ENCODE measurements around the gene WDR73. TPM values are rescaled to one million over a fixed set of nuclear protein-coding genes. Genes with fewer than 3 reads are reported as not detected.
A peak's percentile ranks its signal among the peaks of the same experiment; 100 is the strongest.

WDR73 gene
- total RNA-seq, 2 donors from 2014 or later, result 5.3 to 12.0 TPM

GRCh38 chr15:84633311-84634227 is 20.5 kb downstream of the WDR73 start:
- no peak for TF ChIP-seq CTCF (IDR thresholded peaks at IDR 0.05)
- peaks cover 0 to 28% of the 10 kb centered on the region in 2 donors for H3K4me1 ChIP-seq
- peaks cover 12% of the 10 kb centered on the region for H3K36me3 ChIP-seq
- peak; percentile 73 for DNase-seq (ENCODE audit: low spot score)
- H3K4me3 ChIP-seq, result peak overlapping the region; percentile 64 to 67
- no peaks in the 10 kb centered on the region for H3K27me3 ChIP-seq
- no peaks in the 10 kb centered on the region for H3K9me3 ChIP-seq
- peak overlapping the region; percentile 93 to 95 for H3K27ac ChIP-seq

GRCh38 chr15:84631706-84632272 is 22.3 kb downstream of the WDR73 start:
- no peak for DNase-seq (ENCODE audit: low spot score)
- H3K36me3 ChIP-seq, result no peaks in the 10 kb centered on the region
- peak overlapping the region; percentile 93 to 95 for H3K27ac ChIP-seq
- H3K9me3 ChIP-seq, result no peaks in the 10 kb centered on the region
- no peaks in the 10 kb centered on the region for H3K27me3 ChIP-seq
- peak overlapping the region; percentile 57 to 64 for H3K4me3 ChIP-seq
- H3K4me1 ChIP-seq, result peaks cover 0 to 28% of the 10 kb centered on the region in 2 donors
- TF ChIP-seq CTCF (IDR thresholded peaks at IDR 0.05), result no peak

- H3K4me3 ChIP-seq, result no peak overlapping the region
- no peaks in the 10 kb centered on the region for H3K36me3 ChIP-seq
- no peaks in the 10 kb centered on the region for H3K27me3 ChIP-seq
- no peak for DNase-seq (ENCODE audit: low spot score)
- peaks cover 0 to 19% of the 10 kb centered on the region in 2 donors for H3K4me1 ChIP-seq
- TF ChIP-seq CTCF (IDR thresholded peaks at IDR 0.05), result no peak
- no peak overlapping the region for H3K27ac ChIP-seq
- no peaks in the 10 kb centered on the region for H3K9me3 ChIP-seq
These were observed 25.1 kb downstream of the WDR73 start for GRCh38 chr15:84629033-84629432.

- Histone ChIP-seq H3K4me3 (no peak overlapping the region), H3K4me1 (no peaks in the 10 kb centered on the region), H3K27me3 (no peaks in the 10 kb centered on the region), H3K36me3 (peaks cover 21% of the 10 kb centered on the region), H3K9me3 (peaks cover 4 to 20% of the 10 kb centered on the region in 2 donors), H3K27ac (no peak overlapping the region)
- no peak for DNase-seq (ENCODE audit: low spot score)
- no peak for TF ChIP-seq CTCF (IDR thresholded peaks at IDR 0.05)
These were observed 29.0 kb downstream of the WDR73 start for GRCh38 chr15:84625123-84625522.

GRCh38 chr15:84624359-84624758 is 29.7 kb downstream of the WDR73 start:
- TF ChIP-seq CTCF (IDR thresholded peaks at IDR 0.05), result no peak
- H3K4me1 ChIP-seq, result no peaks in the 10 kb centered on the region
- DNase-seq (ENCODE audit: low spot score), result no peak
- peaks cover 4 to 22% of the 10 kb centered on the region in 2 donors for H3K9me3 ChIP-seq
- peaks cover 21% of the 10 kb centered on the region for H3K36me3 ChIP-seq
- no peak overlapping the region for H3K27ac ChIP-seq
- no peak overlapping the region for H3K4me3 ChIP-seq
- no peaks in the 10 kb centered on the region for H3K27me3 ChIP-seq
